ENCODE data around the gene PARD3B.

GRCh38 chr2:205610437-205610836 lies 1065.2 kb downstream of the PARD3B start:
- TF ChIP-seq CTCF (IDR thresholded peaks at IDR 0.05) (no peak), REST (IDR thresholded peaks at IDR 0.05; ENCODE audit: insufficient read depth in 1 of 2, low read depth in 2 of 2, low read length in 1 of 2) (no peak)

Data from Panc1 (cell line).